ENCODE measurements around the gene CAPN14. TPM values are rescaled to one million over a fixed set of nuclear protein-coding genes. Genes with fewer than 3 reads are reported as not detected.

The CAPN14 gene
- total RNA-seq, 1 experiment from 2014 or later = not detected

GRCh38 chr2:31125918-31126695 is 91.2 kb downstream of the CAPN14 start:
- H3K79me2 ChIP-seq (ENCODE audit: low read length) = 0 out of 2 replicates have a peak, but pooled peaks cover 4% of the 10 kb centered on the region
- intact Hi-C loops (cut with micrococcal nuclease) = no loop called here
- H2AFZ ChIP-seq (ENCODE audit: low read length) = no peak overlapping the region
- H3K27me3 ChIP-seq (ENCODE audit: low read length) = peaks cover 4% of the 10 kb centered on the region; the same call in 1 of the 2 replicates
- H3K9me2 ChIP-seq (replicated peaks; ENCODE audit: low read length) = no peaks in the 10 kb centered on the region
- ATAC-seq (no peak), DNase-seq (peak; percentile 35)
- no peak overlapping the region for H3K9ac ChIP-seq (ENCODE audit: low read length)
- no peaks in the 10 kb centered on the region for H3F3A ChIP-seq (ENCODE audit: low read length, unreplicated experiment)
- H3K4me3 ChIP-seq (ENCODE audit: low read length) = no peak overlapping the region
- TF ChIP-seq EZH2phosphoT487 (IDR thresholded peaks at IDR 0.05; ENCODE audit: borderline replicate concordance, low read length) = no peak
- no peak for TF ChIP-seq EZH2 (IDR thresholded peaks at IDR 0.05; ENCODE audit: low read length, unreplicated experiment)
- no peak for TF ChIP-seq CTCF (conservative IDR thresholded peaks at IDR 0.05; ENCODE audit: low read depth, low read length)
- no peaks in the 10 kb centered on the region for H3K9me3 ChIP-seq (ENCODE audit: low read length)
- H3K4me1 ChIP-seq (ENCODE audit: insufficient read depth, low read length) = peaks cover 10% of the 10 kb centered on the region; the same call in 1 of the 2 replicates
- POLR2A ChIA-PET (ENCODE audit: unreplicated experiment) = no interaction called here
- H4K20me1 ChIP-seq (ENCODE audit: low read length) = no peaks in the 10 kb centered on the region
- peak overlapping the region; percentile 29 for H3K4me2 ChIP-seq (ENCODE audit: low read length)
- H3K27ac ChIP-seq (ENCODE audit: low read length) = no peak overlapping the region
- CTCF ChIA-PET = no interaction called here
- BruUV-seq (replicated peaks) = no TSS peak
- no peaks in the 10 kb centered on the region for H3K36me3 ChIP-seq (ENCODE audit: low read depth, low read length)

- ChIA-PET CTCF (no interaction called here), POLR2A (ENCODE audit: unreplicated experiment) (no interaction called here)
- Histone ChIP-seq H4K20me1 (ENCODE audit: low read length) (no peaks in the 10 kb centered on the region), H3F3A (ENCODE audit: low read length, unreplicated experiment) (no peaks in the 10 kb centered on the region), H3K4me1 (ENCODE audit: insufficient read depth, low read length) (peaks cover 10% of the 10 kb centered on the region; the same call in 1 of the 2 replicates), H2AFZ (ENCODE audit: low read length) (no peak overlapping the region), H3K36me3 (ENCODE audit: low read depth, low read length) (no peaks in the 10 kb centered on the region), H3K4me2 (ENCODE audit: low read length) (no peak overlapping the region), H3K9me2 (replicated peaks; ENCODE audit: low read length) (no peaks in the 10 kb centered on the region), H3K79me2 (ENCODE audit: low read length) (no peaks in the 10 kb centered on the region), H3K27me3 (ENCODE audit: low read length) (peaks cover 4% of the 10 kb centered on the region; the same call in 1 of the 2 replicates), H3K9ac (ENCODE audit: low read length) (no peak overlapping the region), H3K27ac (ENCODE audit: low read length) (no peak overlapping the region), H3K9me3 (ENCODE audit: low read length) (no peaks in the 10 kb centered on the region), H3K4me3 (ENCODE audit: low read length) (no peak overlapping the region)
- DNase-seq (no peak), ATAC-seq (no peak)
- BruUV-seq (replicated peaks) = no TSS peak
- TF ChIP-seq CTCF (conservative IDR thresholded peaks at IDR 0.05; ENCODE audit: low read depth, low read length) = no peak
- no peak for TF ChIP-seq EZH2 (IDR thresholded peaks at IDR 0.05; ENCODE audit: low read length, unreplicated experiment)
- no peak for TF ChIP-seq EZH2phosphoT487 (IDR thresholded peaks at IDR 0.05; ENCODE audit: borderline replicate concordance, low read length)
- intact Hi-C loops (cut with micrococcal nuclease) = no loop called here
Measured at GRCh38 chr2:31124904-31125303, 92.4 kb downstream of the CAPN14 start.

Other genes with a start within 250 kb of the CAPN14 start
- gene GALNT14, start 79.1 kb downstream of the CAPN14 start, total RNA-seq (2014; rRNA removed) = 10.2 and 12.7 TPM in 2 replicates
- 3.2 and 4.4 TPM in 2 replicates for gene EHD3, start 16.6 kb upstream of the CAPN14 start, total RNA-seq (2014; rRNA removed)
- gene XDH, start 197.2 kb upstream of the CAPN14 start, total RNA-seq (2014; rRNA removed) = 0.06 and 0.91 TPM in 2 replicates

Data from PC-3 (cell line).